Right cardiac atrium (tissue), 5 donors: Measurements from ENCODE around the gene CENPP. TPM values are rescaled to one million over a fixed set of nuclear protein-coding genes. Genes with fewer than 3 reads are reported as not detected.
A peak's percentile ranks its signal among the peaks of the same experiment; 100 is the strongest.
"Not testable (repeated sequence)": the region's sequence is repeated elsewhere in the genome, so short reads cannot be mapped to it uniquely, and the experiment has no call there.

Experiments used
- ATAC-seq, 2 donors: fragments of 200-7000 bp; cut with Tn5 transposase; one replicate each; pipeline versions ENCODE4 v1.8.0 to v1.9.1; 2020; ENCODE audit warnings: moderate library complexity in 2 of 2, mild to moderate bottlenecking in 1 of 2
- DNase-seq, 3 donors: peaks; one replicate each; pipeline ENCODE4 v3.0.0-alpha.2; 2020
- H3K27ac ChIP-seq: one replicate; pipeline ENCODE4 v1.5.1; 2013; ENCODE audit warnings: mild to moderate bottlenecking, low read length, control low read depth, moderate library complexity
- H3K27me3 ChIP-seq: one replicate; pipeline ENCODE4 v1.6.1; 2013; ENCODE audit not compliant: control insufficient read depth, insufficient read depth
- H3K4me1 ChIP-seq: one replicate; pipeline ENCODE4 v1.6.1; 2013; ENCODE audit warnings: low read length; ENCODE audit not compliant: control insufficient read depth, insufficient read depth
- H3K4me3 ChIP-seq: one replicate; pipeline ENCODE4 v1.5.1; 2013; ENCODE audit warnings: low read length, control low read depth
- H3K9me3 ChIP-seq: one replicate; pipeline ENCODE4 v1.6.1; 2013; ENCODE audit warnings: low read length; ENCODE audit not compliant: control insufficient read depth
- WGBS: extraction: QIAGEN DNeasy Blood & Tissue Kit; methylation state at CpG from one replicate; pipeline ENCODE4 v1.1.7; 2013; 5-methylcytosine and 5-hydroxymethylcytosine counted together
- intact Hi-C, 4 donors: fragments of 100-400 bp; cut with DNase I; formaldehyde crosslinking; loops; one replicate each; pipeline versions ENCODE4 v1.11.0 to v1.14.0; 2022 to 2023
- polyA plus RNA-seq: library from polyadenylated mRNA; stranded (reverse); fragments of 200-250 nt; gene quantifications from one replicate; pipeline ENCODE4 v1.2.3, GENCODE V29; 2013
- total RNA-seq, 4 donors: library from RNA; stranded (reverse); fragmentation: NEBNext Ultra II Directional; extraction: Animal tissue kit (Norgen Biotek cat#: 25700); gene quantifications; one replicate each; pipeline ENCODE4 v1.2.1, GENCODE V29; 2021
- donor health status: healthy with polysubstance abuse.
- donor health status: DM: no; HTN: yes; CAD: no.
- donor health status: DM: no; HTN: no; CAD: no.
- donor health status: DM: no; HTN: yes; CAD: no; lungs with severe emphysema.
- donor health status: DM: yes; HTN: yes; CAD: no.

Gene CENPP
- total and polyA plus RNA-seq, 5 donors: 2.0 to 4.0 (median 2.8) TPM

DNA sequence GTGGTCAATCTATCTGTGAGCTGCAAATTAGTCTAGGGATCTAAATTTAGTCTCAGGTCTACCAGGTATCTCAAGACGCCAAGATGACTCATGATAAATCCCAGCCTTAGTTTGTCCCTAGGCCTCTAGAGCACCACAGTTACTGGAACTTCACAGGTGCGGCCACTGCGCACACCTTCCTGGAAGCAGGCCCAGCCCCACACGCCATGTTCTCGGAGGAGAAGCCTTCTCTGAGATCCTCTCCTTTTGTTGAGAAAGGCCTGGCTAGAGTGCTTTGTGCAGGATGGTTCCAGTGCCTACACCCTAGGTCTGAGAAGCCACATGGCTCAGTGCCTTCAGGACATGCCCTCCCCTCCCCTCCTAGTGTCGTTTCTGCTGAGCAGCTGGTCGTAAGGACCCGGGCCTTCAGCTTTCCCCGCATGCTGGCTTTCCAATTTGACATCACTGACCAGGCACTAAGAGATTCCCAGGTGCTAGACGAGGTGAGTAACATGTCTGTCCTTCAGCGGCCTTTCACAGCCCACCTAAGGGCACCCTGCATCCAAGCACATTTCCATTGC is 292.3 kb downstream of the CENPP start:
- Histone ChIP-seq H3K9me3 (no peaks in the 10 kb centered on the region), H3K27ac (no peak overlapping the region), H3K27me3 (no peaks in the 10 kb centered on the region), H3K4me3 (no peak overlapping the region), H3K4me1 (peaks cover 2% of the 10 kb centered on the region)
- intact Hi-C loops: no loop called here
- ATAC-seq (no peak), DNase-seq (no peak)
- WGBS: 87% methylated on average over 11 of the region's 11 CpGs

DNA sequence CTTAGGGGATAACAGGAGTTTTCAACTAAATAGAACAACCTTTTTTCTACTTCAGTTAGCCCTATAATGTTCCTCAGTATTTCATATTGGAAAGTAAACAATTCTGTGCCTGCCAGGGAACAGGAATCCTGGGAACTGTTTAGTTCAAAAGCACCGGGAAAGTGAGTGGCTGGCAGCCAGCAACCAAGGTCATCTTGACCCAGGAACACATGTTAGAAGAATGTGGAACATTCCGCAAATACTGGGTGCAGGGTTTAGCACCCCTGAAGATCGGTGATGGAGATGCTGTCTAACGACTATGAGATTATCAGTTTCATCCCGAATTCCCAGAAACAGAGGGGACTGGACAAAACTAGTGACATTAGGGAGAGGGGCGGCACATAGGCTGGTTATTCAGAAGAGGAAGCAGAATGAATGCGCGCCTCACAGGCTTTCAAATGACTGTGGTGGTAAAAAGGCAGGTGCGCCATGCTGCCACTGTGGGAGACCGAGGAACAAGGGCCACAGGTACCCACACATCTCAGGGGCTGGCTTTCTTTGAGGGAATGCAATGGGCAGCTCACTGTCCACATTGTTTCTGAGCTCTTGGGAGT is 293.0 kb downstream of the CENPP start:
- intact Hi-C loops: no loop called here
- no peak overlapping the region for H3K4me3 ChIP-seq
- DNase-seq (peak in 1 of 3 donors; percentile 78), ATAC-seq (no peak)
- H3K9me3 ChIP-seq: no peaks in the 10 kb centered on the region
- H3K27me3 ChIP-seq: no peaks in the 10 kb centered on the region
- H3K4me1 ChIP-seq: peaks cover 2% of the 10 kb centered on the region
- no peak overlapping the region for H3K27ac ChIP-seq
- WGBS: 77% methylated on average over 10 of the region's 10 CpGs

DNA sequence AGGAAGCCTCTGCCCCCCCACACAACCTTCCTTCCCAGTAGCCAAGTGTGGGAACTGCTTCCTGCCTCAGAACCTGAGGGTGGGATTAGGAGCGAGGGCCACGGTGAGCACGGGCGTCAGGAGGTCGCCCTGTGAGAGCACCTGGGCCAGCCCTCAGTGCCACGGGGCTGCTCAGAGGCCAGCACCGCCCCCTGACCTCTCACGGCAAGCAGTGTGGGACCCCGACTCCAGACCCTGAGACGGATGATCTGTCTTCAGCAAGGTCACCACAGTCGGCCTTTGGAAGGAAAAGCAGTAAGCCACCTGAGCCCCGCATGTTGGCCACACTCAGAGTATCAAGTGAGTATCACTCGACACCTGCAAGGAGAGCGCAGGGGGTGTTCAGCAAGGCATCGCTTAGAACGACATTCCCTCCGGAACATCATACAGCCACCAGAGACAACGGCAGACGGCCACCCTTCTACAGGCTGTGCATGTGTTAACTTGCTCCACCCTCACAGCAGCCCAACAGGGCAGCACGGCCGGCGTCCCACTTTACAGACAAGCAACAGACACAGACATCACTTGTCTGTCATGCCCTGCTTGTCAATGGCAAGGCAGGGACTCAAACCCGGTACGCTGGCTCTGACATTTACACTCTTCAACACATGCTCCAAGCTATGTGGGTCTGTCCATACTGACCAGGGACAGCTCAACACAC is 294.0 kb downstream of the CENPP start:
- H3K27ac ChIP-seq: no peak overlapping the region
- intact Hi-C loops: no loop called here

DNA sequence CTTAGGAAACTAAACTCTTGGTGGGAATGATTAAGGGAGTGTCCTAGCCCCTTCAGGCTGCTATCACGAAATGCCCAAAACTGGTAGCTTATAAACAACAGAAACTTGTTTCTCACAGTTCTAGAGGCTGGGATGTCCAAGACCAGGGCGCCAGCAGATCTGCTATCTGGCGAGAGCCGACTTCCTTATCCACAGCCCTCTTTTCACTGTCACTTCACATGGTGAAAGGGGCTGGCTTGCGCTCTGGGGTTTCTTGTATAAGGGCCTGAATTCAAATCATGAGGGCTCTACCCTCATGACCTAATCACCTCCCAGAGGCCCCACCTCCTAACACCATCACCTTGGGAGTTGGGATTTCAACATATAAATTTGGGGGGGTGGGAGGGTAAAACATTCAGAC is 295.1 kb downstream of the CENPP start:
- intact Hi-C loops: no loop called here
- DNase-seq: peak in 1 of 3 donors; percentile 83
- no peaks in the 10 kb centered on the region for H3K9me3 ChIP-seq
- no peak overlapping the region for H3K4me3 ChIP-seq
- peaks cover 2% of the 10 kb centered on the region for H3K4me1 ChIP-seq
- no peaks in the 10 kb centered on the region for H3K27me3 ChIP-seq
- WGBS: 70% methylated on average over 5 of the region's 5 CpGs
- ATAC-seq: peak in 1 of 2 donors; percentile 70
- H3K27ac ChIP-seq: no peak overlapping the region

More for the DNA sequence above, 294.0 kb downstream of the CENPP start:
- Histone ChIP-seq H3K9me3 (no peaks in the 10 kb centered on the region), H3K27me3 (no peaks in the 10 kb centered on the region), H3K4me3 (no peak overlapping the region), H3K4me1 (peaks cover 2% of the 10 kb centered on the region)
- DNase-seq (no peak), ATAC-seq (peak in 1 of 2 donors; percentile 4)
- WGBS: 85% methylated on average over 24 of the region's 24 CpGs

DNA sequence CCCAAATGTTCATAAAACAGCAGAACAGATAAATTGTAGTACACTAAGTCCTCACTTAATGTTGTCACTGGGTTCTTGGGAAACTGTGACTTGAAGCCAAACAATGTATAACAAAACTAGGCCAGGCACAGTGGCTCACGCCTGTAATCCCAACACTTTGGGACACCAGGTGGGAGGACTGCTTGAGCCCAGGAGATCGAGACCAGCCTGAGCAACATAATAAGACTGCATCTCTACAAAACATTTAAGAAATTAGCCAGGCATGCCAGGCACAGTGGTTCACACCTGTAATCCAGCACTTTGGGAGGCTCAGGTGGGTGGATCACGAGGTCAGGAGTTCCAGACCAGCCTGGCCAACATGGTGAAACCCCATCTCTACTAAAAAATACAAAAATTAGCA is 298.2 kb downstream of the CENPP start:
- H3K4me1 ChIP-seq, H3K4me3 ChIP-seq, H3K27ac ChIP-seq, H3K27me3 ChIP-seq, DNase-seq, H3K9me3 ChIP-seq, ATAC-seq, intact Hi-C loops: not testable (repeated sequence)
- 98% methylated on average over 3 of the region's 3 CpGs for WGBS

DNA sequence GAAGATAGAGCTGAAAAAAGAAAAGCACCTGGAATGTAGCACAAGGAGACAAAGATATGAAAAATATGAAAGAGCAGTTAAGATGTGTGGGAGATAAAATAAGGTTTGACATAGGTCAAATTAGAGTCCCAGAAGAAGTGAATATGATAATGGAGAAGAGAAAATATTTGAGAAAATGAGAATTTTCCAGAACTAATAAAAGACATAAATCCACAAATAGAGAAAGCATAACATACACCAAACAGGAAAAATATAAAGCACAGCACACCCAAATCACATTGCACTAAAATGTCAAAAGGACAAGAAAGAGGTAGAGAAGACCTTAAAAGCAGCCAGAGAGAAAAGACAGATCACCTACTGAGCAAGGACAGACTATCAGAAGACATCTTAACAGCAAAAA is 300.7 kb downstream of the CENPP start:
- ATAC-seq (no peak), DNase-seq (no peak)
- Histone ChIP-seq H3K27me3 (no peaks in the 10 kb centered on the region), H3K4me1 (no peaks in the 10 kb centered on the region), H3K27ac (no peak overlapping the region), H3K4me3 (no peak overlapping the region), H3K9me3 (no peaks in the 10 kb centered on the region)
- intact Hi-C loops: no loop called here

DNA sequence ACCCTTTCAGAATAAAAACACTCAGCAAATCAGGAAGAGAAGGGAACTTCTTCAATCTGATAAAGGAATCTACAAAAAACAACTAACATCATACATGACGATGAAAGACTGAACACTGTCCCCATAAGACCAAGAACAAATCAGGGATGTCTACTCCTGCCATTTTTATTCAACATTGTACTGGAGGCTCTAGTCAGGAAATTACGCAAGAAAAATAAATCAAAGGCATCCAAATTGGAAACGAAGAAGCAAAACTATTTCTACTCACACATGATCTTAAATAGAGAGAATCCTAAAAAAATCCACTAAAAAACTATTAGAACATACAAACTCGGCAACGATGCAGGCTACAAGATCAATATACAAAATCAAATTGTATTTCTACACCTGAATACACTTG is 301.9 kb downstream of the CENPP start:
- WGBS: 78% methylated on average over 5 of the region's 5 CpGs

DNA sequence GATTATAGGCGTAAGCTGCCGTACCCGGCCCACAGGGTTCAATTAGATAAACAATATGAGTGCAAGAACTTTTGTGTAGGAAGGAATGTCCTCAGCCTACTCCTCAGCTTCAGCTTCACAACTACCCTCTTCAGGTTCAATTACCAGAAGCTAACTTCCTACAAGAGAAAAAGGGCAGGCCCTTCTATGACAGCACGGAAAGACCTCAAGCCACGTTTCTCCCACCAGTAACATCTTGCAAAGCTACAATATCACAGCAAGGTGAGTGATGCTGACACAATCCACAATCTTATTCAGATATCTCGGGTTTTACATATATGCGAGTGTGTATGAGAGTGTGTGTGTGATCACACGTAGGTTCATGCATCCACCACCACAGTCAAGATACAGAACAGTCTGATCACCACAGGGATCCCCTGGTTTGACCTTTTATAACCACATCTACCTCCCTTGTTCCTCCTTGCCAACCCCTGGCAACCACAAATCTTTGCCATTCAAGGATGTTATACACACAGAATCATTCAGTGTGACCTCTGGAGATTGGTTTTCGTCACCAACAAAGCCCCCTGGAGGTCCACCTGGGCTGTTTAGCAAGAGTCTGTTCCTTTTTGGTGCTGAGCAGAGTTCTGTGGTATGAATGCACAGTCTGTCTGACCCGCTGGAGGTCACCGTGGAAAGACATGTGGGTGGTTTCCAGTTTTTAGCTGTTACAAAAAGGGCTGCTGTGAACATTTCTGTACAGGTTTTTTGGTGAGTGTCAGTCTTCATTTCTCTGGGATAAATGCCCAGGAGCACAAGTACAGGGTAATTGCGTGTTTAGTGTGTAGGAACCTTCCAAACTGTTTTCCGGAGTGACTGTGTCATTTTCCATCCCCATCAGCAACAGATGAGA is 305.9 kb downstream of the CENPP start:
- Histone ChIP-seq H3K27ac (no peak overlapping the region), H3K9me3 (no peaks in the 10 kb centered on the region), H3K4me3 (no peak overlapping the region), H3K4me1 (no peaks in the 10 kb centered on the region), H3K27me3 (no peaks in the 10 kb centered on the region)
- DNase-seq (no peak), ATAC-seq (no peak)
- 92% methylated on average over 13 of the region's 13 CpGs for WGBS
- intact Hi-C loops: loop anchor here (10.0 kb wide), 3 partner anchors 287 to 497 kb away; partner anchors contain the start of genes CENPP (in 1 of the 4) and NOL8 (in 1 of the 4)

More for the DNA sequence above, 301.9 kb downstream of the CENPP start:
- Histone ChIP-seq H3K27ac (no peak overlapping the region), H3K4me3 (no peak overlapping the region), H3K27me3 (no peaks in the 10 kb centered on the region), H3K4me1 (no peaks in the 10 kb centered on the region), H3K9me3 (no peaks in the 10 kb centered on the region)
- ATAC-seq: no peak
- intact Hi-C loops: no loop called here
- DNase-seq: no peak

DNA sequence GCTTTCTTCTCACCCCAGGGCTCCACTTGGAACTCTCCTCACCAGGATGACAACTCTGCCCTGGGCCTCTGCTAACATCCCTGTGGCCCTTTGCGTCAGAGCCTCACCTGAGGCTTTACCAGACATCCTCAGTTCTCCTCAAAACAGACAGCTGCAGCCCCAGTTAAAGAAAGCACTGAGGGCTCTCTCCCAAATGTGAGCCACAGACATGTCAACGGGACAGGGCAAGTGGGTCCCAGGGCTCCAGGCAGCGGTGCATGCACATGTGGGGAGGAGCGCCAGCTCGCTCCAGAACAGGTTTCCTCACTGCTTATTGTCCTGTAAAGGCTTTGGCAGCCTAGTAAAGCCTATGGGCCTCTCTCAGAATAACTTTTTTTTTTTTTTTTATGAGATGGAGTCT is 306.9 kb downstream of the CENPP start:
- no peak for DNase-seq
- 97% methylated on average over 5 of the region's 5 CpGs for WGBS
- no peaks in the 10 kb centered on the region for H3K4me1 ChIP-seq
- no peaks in the 10 kb centered on the region for H3K9me3 ChIP-seq
- no peaks in the 10 kb centered on the region for H3K27me3 ChIP-seq
- H3K27ac ChIP-seq: no peak overlapping the region
- intact Hi-C loops: loop anchor here (10.0 kb wide), 3 partner anchors 288 to 498 kb away; partner anchors contain the start of genes CENPP (in 1 of the 4) and NOL8 (in 1 of the 4)
- no peak for ATAC-seq
- no peak overlapping the region for H3K4me3 ChIP-seq

DNA sequence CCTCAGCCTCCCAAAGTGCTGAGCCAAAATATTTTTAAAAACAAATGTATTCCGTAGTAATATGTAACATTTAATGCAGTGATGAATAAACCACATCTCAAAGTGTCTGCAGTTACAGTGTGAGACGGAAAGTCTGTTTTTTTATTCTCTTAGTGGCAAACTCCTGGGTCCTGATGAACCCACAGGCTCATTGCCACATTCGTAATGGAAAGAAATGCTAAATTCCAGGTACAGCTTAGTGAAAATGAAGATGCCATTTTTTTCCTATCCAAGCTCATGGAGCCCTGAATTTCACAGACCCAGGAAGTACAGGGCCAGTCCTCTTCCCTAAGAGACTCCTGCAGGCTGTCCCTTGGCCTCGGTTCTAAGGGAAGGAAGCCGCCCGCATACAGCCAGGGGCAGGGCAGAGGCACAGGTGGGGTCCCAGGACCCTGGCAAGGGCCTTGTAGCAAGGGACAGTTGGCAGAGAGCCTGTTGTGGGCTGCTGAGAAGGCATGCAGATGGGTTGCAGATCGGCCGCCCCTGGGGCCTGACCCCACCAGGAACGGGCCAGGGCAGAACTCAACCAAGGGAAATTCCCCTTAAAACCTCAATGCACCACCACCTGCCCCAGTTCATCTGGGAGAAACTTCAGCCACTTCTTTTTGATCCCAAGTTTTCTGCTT is 308.0 kb downstream of the CENPP start:
- ATAC-seq: no peak
- H3K27ac ChIP-seq: no peak overlapping the region
- DNase-seq: no peak
- WGBS: 90% methylated on average over 9 of the region's 9 CpGs
- H3K27me3 ChIP-seq: no peaks in the 10 kb centered on the region
- H3K9me3 ChIP-seq: no peaks in the 10 kb centered on the region
- no peak overlapping the region for H3K4me3 ChIP-seq
- no peaks in the 10 kb centered on the region for H3K4me1 ChIP-seq
- intact Hi-C loops: loop anchor here (10.0 kb wide), 3 partner anchors 289 to 499 kb away; partner anchors contain the start of genes CENPP (in 1 of the 4) and NOL8 (in 1 of the 4)
